AG04449 (cell line): ENCODE results near the gene TMOD3.

Experiments used
- CTCF ChIA-PET: fragments of 350-600 bp; formaldehyde crosslinking; extraction: SDS; loops from one replicate; lab custom pipeline; 2021; ENCODE audit warnings: antibody characterized with exemption; lab: Yijun Ruan, JAX
- POLR2A ChIA-PET: fragments of 400-600, 350-600 bp; formaldehyde crosslinking; extraction: SDS; loops from one replicate; lab custom pipeline; 2020; ENCODE audit warnings: antibody characterized with exemption, inconsistent platforms; lab: Yijun Ruan, JAX
- DNase-seq: peaks from one replicate; pipeline ENCODE4 v3.0.0-alpha.2; 2010; ENCODE audit warnings: low read depth, low spot score
- H3K4me3 ChIP-seq: 2 replicates; pipeline ENCODE4 v1.5.1; 2011; ENCODE audit warnings: low read depth, mild to moderate bottlenecking, control low read depth, low read length
- CTCF ChIP-seq: IDR thresholded peaks from one replicate; pipeline ENCODE4 v1.5.1; 2011; ENCODE audit warnings: mild to moderate bottlenecking, moderate library complexity, low read length, control low read depth, inconsistent platforms; ENCODE audit not compliant: insufficient read depth; ENCODE audit errors: missing control alignments

Gene TMOD3

GRCh38 chr15:51842852-51843737, 13.6 kb downstream of the TMOD3 start:
- ChIA-PET CTCF (interaction anchor here (0.8 to 1.9 kb wide), 7 partner anchors 13 to 193 kb away, joined by 3 to 6 read pairs (median 3); no protein-coding TSS in a partner anchor), POLR2A (interaction anchor here (0.9 to 1.7 kb wide), 2 partner anchors 13 to 40 kb away, joined by 3 to 4 read pairs; partner anchors contain the start of gene TMOD3)
- TF ChIP-seq CTCF = no peak
- DNase-seq = no peak
- no peak overlapping the region for H3K4me3 ChIP-seq

- POLR2A ChIA-PET = interaction anchor here (1.1 kb wide), 1 partner anchor 38 kb away, joined by 4 read pairs; no protein-coding TSS in a partner anchor
- H3K4me3 ChIP-seq = no peak overlapping the region
- CTCF ChIA-PET = interaction anchor here (0.6 to 1.3 kb wide), 4 partner anchors 9 to 270 kb away, joined by 3 read pairs; no protein-coding TSS in a partner anchor
- DNase-seq = no peak
- TF ChIP-seq CTCF = no peak
These were observed 15.4 kb downstream of the TMOD3 start for GRCh38 chr15:51844747-51845426.

- no peak overlapping the region for H3K4me3 ChIP-seq
- POLR2A ChIA-PET = interaction anchor here (1.1 kb wide), 1 partner anchor 37 kb away, joined by 4 read pairs; no protein-coding TSS in a partner anchor
- no peak for DNase-seq
- CTCF ChIA-PET = interaction anchor here (1.0 to 1.1 kb wide), 2 partner anchors 10 kb away, joined by 3 read pairs; no protein-coding TSS in a partner anchor
- no peak for TF ChIP-seq CTCF
These were observed 16.6 kb downstream of the TMOD3 start for GRCh38 chr15:51846066-51846462.

- POLR2A ChIA-PET = no interaction called here
- no peak overlapping the region for H3K4me3 ChIP-seq
- no peak for TF ChIP-seq CTCF
- CTCF ChIA-PET = no interaction called here
- DNase-seq = no peak
These were observed 17.2 kb downstream of the TMOD3 start for GRCh38 chr15:51846463-51847230.

GRCh38 chr15:51848811-51849210, 19.4 kb downstream of the TMOD3 start:
- ChIA-PET POLR2A (no interaction called here), CTCF (interaction anchor here (1.0 kb wide), 1 partner anchor 10 kb away, joined by 3 read pairs; no protein-coding TSS in a partner anchor)
- no peak overlapping the region for H3K4me3 ChIP-seq
- no peak for TF ChIP-seq CTCF
- no peak for DNase-seq
